Measurements from ENCODE around the gene NPC1.
"Not testable (repeated sequence)": the region's sequence is repeated elsewhere in the genome, so short reads cannot be mapped to it uniquely, and the experiment has no call there.

The NPC1 gene

DNA sequence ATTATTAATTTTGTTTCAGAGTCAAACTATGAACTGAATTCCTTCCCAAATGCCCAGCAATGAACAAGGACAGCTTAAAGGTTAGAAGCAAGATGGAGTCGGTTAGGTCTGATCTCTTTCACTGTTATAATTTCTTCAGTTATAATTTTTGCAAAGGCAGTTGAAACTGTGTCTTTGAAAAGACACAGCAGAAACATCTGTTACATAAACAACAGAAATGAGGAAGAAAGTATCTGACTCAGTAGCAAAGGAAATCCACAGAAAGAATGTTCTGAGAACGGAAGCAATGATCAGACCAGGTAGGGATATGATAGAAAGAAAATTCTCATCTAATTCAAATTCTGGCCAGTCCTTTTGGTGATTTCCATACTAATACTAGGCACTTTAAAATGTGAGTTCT is 88.2 kb downstream of the NPC1 start:
- Mint-ChIP-seq H3K36me3 (ENCODE audit: insufficient read depth) (peaks cover 10% of the 10 kb centered on the region), H3K9me3 (no peaks in the 10 kb centered on the region), H3K27me3 (no peaks in the 10 kb centered on the region), H3K27ac (ENCODE audit: low read depth) (no peak overlapping the region), H3K4me3 (no peak overlapping the region), H3K4me1 (peaks cover 19% of the 10 kb centered on the region)
- no peak for DNase-seq (ENCODE audit: low spot score in 2 of 2)
- ATAC-seq (replicated peaks; ENCODE audit: extremely low read depth, poor library complexity, severe bottlenecking), result no peak

DNA sequence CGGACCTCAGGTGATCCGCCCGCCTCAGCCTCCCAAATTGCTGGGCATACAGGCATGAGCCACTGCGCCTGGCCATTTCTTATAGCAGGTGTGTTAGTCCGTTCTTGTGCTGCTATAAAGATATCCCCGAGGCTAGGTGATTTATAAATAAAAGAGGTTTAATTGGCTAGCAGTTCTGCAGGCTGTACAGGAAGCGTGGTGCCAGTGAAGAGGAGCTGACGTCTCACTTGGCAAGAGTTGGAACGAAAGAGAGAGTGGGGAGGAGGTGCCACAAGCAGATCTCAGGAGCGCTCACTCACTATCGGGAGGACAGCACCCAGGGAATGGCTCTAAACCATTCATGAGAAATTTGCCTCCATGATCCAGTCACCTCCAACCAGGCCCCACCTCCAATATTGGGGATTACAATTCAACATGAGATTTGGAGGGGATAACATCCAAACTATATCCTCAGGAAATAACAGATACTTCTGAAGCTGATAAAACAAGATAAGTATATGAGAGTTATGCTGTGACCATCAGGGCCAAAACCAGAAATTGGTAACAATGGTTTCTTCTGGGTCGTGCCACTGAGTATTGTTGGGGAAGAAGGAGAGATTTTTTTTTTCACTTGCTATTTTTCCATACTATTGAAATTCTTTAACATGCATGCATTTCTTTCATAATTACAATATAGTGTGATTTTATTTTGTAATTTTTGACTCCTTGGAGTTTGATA is 90.4 kb downstream of the NPC1 start:
- H3K27ac Mint-ChIP-seq (ENCODE audit: low read depth), result no peak overlapping the region
- no peak overlapping the region for H3K4me3 Mint-ChIP-seq

DNA sequence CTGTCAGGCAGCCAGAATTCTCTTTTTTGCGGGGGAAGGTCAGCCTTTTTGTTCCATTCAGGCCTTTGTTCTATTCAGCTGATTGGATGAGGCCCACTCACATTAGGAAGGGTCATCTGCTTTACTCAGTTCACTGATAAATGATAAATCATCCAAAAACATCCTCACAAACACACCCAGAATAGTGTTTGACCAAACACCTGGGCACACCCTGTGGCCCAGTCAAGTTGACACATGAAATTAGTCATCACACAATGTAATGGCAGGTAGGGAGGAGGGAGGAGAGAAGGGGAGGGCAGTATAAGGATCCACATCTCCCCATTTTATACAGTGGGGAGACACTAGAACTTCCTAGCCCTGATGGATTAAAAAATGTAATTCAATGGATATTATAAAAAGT is 91.3 kb downstream of the NPC1 start:
- Mint-ChIP-seq H3K27ac (ENCODE audit: low read depth) (no peak overlapping the region), H3K9me3 (no peaks in the 10 kb centered on the region), H3K4me3 (no peak overlapping the region), H3K36me3 (ENCODE audit: insufficient read depth) (peaks cover 5% of the 10 kb centered on the region), H3K4me1 (peaks cover 10% of the 10 kb centered on the region), H3K27me3 (no peaks in the 10 kb centered on the region)
- no peak for DNase-seq (ENCODE audit: low spot score in 2 of 2)
- ATAC-seq (replicated peaks; ENCODE audit: extremely low read depth, poor library complexity, severe bottlenecking), result no peak

More for the DNA sequence above, 90.4 kb downstream of the NPC1 start:
- Mint-ChIP-seq H3K4me1 (peaks cover 10% of the 10 kb centered on the region), H3K9me3 (no peaks in the 10 kb centered on the region), H3K27me3 (no peaks in the 10 kb centered on the region), H3K36me3 (ENCODE audit: insufficient read depth) (peaks cover 5% of the 10 kb centered on the region)
- ATAC-seq (replicated peaks; ENCODE audit: extremely low read depth, poor library complexity, severe bottlenecking) (no peak), DNase-seq (ENCODE audit: low spot score in 2 of 2) (no peak)

DNA sequence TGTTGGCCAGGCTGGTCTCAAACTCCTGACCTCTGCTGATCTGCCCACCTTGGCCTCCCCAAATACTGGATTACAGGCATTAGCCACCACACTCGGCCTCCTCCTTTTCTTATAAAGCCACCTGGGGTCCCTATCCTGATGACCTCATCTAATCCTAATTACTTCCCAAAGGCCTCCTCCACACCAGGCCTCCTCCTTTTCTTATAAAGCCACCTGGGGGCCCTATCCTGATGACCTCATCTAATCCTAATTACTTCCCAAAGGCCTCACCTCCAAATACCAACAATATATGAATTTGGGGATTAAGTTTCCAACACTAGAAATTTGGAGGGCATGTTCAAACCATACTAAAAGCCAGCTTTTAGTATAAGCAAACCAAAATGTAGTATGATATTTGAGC is 92.7 kb downstream of the NPC1 start:
- DNase-seq (ENCODE audit: low spot score in 2 of 2), result no peak
- H3K36me3 Mint-ChIP-seq (ENCODE audit: insufficient read depth), result no peaks in the 10 kb centered on the region
- no peak overlapping the region for H3K27ac Mint-ChIP-seq (ENCODE audit: low read depth)
- H3K4me3 Mint-ChIP-seq, result no peak overlapping the region
- no peaks in the 10 kb centered on the region for H3K4me1 Mint-ChIP-seq
- H3K9me3 Mint-ChIP-seq, result no peaks in the 10 kb centered on the region
- no peaks in the 10 kb centered on the region for H3K27me3 Mint-ChIP-seq
- ATAC-seq (replicated peaks; ENCODE audit: extremely low read depth, poor library complexity, severe bottlenecking), result no peak

DNA sequence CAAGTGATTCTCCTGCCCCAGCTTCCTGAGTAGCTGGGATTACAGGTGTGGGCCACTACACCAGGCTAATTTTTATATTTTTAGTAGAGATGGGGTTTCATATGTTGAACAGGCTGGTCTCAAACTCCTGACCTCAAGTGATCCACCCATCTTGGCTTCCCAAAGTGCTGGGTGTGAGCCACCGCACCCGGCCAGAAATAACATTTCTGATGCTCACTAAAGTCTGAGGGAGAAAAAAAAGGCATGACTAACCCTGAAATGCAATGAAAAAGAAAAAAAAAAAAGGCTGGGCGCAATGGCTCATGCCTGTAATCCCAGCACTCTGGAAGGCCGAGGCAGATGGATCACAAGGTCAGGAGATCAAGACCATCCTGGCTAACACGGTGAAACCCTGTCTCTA is 96.7 kb downstream of the NPC1 start:
- H3K36me3 Mint-ChIP-seq (ENCODE audit: insufficient read depth); H3K4me1 Mint-ChIP-seq; H3K27ac Mint-ChIP-seq (ENCODE audit: low read depth); H3K4me3 Mint-ChIP-seq; H3K27me3 Mint-ChIP-seq; DNase-seq (ENCODE audit: low spot score in 2 of 2); ATAC-seq (replicated peaks; ENCODE audit: extremely low read depth, poor library complexity, severe bottlenecking); H3K9me3 Mint-ChIP-seq: not testable (repeated sequence)

DNA sequence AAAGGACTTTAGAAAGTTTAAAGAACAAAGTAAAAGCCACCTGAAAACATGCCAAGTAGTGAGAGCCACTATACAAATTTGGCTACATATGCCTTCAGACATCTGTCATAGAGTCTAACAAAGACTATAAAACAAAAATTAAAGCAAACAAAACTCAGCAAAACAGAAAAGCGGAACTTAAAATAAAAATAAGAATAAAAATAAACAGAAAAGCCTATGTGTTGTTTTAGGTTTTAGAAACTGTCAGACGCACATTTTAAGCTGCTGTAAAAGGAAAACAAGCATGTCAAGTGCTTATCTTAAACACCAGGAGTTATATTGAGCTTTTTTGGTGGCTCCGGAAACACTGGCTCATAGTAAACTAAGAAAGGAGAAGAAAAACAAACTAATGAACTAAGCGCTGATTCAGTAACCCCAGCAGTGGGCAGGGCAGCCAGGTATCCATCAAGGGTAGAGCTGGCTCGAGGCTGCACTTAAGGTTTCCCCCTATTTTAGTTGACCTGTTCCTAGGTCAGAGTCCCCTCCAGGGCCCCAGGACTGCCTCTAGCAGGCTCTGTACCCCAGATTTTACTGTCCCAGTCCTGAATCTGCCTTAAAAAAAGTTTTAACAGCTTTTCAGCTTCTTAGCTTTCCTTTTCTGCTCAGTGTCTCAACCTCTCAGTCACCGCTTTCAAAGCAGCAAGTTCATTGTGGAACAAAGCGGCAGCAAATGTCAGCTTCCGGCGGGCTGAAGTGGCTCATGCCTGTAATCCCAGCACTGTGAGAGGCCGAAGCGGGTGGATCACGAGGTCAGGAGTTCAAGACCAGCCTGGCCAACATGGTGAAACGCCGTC is 98.4 kb downstream of the NPC1 start:
- DNase-seq (ENCODE audit: low spot score in 2 of 2) (no peak), ATAC-seq (replicated peaks; ENCODE audit: extremely low read depth, poor library complexity, severe bottlenecking) (peak; percentile 32)
- Mint-ChIP-seq H3K36me3 (ENCODE audit: insufficient read depth) (peaks cover 4% of the 10 kb centered on the region), H3K4me3 (peak overlapping the region; percentile 26), H3K27me3 (no peaks in the 10 kb centered on the region), H3K27ac (ENCODE audit: low read depth) (no peak overlapping the region), H3K4me1 (no peaks in the 10 kb centered on the region), H3K9me3 (no peaks in the 10 kb centered on the region)

DNA sequence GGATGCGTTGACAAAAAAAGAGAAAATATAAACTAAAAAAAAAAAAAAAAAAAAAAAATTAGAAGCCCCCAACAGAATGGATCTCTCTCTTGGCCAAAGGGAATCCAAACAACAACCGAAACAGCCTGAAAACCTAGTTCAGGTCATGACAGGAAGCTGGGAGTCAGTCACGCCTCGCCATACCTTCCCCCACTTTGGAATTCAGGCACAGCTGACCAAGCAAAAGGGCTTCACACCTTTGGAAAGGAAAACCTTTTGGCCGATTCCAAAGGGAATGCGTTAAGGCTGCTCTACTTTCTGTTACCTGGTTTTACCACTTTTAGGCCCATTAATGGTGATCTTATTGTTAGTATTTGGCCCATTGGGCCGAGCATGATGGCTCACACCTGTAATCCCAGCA is 100.9 kb downstream of the NPC1 start:
- no peak for DNase-seq (ENCODE audit: low spot score in 2 of 2)
- H3K27ac Mint-ChIP-seq (ENCODE audit: low read depth), result no peak overlapping the region
- no peaks in the 10 kb centered on the region for H3K4me1 Mint-ChIP-seq
- no peak overlapping the region for H3K4me3 Mint-ChIP-seq
- no peak for ATAC-seq (replicated peaks; ENCODE audit: extremely low read depth, poor library complexity, severe bottlenecking)
- H3K9me3 Mint-ChIP-seq, result no peaks in the 10 kb centered on the region
- H3K27me3 Mint-ChIP-seq, result no peaks in the 10 kb centered on the region
- H3K36me3 Mint-ChIP-seq (ENCODE audit: insufficient read depth), result peaks cover 18% of the 10 kb centered on the region

DNA sequence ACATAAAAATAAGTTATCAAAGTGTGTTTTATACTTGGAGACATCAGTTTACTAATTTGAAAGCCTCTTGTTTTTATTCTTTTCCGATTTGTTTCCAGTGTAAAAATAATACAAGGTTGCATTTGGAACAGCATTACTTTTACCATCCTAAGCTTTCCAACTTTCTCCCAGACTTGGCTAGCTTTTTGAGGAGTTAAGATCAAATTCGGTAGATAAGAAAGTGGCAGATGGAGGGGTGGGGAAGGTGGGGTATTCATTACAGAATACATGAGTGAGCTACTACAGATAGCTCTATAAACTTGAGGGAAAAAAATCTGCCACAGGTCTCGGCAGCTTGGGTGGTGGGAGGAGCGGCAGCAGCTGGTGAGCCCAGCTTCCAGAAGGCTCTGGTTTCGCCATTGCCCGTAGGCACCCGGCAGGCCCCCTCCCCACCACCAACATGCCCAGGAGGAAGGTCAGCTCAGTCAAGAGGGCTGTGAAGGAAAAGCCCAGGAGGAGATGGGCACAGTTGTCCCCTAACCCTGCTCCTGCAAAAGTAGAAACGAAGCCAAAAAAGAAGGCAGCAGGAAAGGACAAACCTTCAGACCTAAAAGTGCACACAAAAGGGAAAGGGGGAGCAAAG is 101.6 kb downstream of the NPC1 start:
- Mint-ChIP-seq H3K4me1 (no peaks in the 10 kb centered on the region), H3K27ac (ENCODE audit: low read depth) (no peak overlapping the region), H3K36me3 (ENCODE audit: insufficient read depth) (peaks cover 25% of the 10 kb centered on the region), H3K4me3 (no peak overlapping the region), H3K27me3 (no peaks in the 10 kb centered on the region), H3K9me3 (no peaks in the 10 kb centered on the region)
- DNase-seq (ENCODE audit: low spot score in 2 of 2) (no peak), ATAC-seq (replicated peaks; ENCODE audit: extremely low read depth, poor library complexity, severe bottlenecking) (no peak)
